CD4-positive, alpha-beta T cell treated with Interleukin-17A for 1 hour (primary cell): ENCODE measurements around the gene YWHAG.
"Not testable (repeated sequence)": the region's sequence is repeated elsewhere in the genome, so short reads cannot be mapped to it uniquely, and the experiment has no call there.

Experiments used
- DNase-seq: peaks from one replicate; pipeline ENCODE4 v3.0.0-alpha.2; 2020

YWHAG gene

DNA sequence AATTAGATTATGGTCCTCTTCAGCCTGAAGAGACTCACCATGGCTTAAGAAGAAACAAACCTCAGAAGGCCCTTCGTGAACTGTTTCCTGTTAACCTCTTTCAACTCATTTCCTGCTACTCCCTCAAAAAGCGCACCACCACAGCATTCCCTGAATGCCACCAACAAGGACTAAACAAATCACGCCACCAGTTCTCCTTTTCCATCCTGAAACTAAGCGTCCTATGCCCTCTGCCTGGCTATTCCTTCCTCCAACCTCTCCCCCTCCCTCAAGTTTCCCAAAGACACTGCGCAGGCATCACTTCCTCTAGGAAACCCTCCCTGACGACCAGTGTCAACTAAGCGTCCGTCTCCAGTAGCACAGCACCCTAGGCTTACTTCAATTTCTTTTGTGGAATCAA is 12.0 kb downstream of the YWHAG start:
- no peak for DNase-seq

DNA sequence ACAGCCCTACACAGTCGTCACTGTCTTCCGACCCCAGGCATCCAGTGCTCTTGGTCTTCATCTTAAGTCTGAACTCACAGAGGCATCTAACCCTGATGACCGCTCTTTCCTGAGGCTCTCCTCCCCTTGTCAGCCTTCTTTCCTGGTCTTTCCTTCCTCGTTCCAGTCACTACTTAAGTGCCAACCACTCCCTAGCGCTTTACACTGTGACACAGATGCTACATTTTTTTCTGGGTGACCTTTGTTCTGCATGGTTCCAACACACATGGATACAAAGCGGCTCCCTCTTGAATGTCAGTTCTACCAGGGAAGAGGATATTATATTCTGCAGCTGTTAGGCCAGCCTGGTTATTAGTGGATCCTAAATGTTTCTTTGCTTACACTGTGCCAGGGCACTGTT is 12.7 kb downstream of the YWHAG start:
- no peak for DNase-seq

DNA sequence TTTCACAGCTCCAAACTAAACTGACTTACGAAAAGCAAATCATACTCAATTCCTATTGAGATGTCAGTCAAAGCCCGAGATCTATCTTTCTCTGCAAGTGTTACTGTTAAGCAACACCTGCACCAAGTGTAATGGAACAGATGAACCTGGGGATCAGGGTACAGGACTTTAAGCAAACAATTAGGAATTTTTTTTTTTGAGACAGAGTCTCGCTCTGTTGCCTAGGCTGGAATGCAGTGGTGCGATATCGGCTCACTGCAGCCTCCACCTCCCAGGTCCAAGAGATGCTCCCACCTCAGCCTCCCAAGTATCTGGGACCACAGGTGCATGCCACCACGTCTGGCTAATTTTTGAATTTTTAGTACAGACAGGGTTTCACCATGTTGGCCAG is 14.9 kb downstream of the YWHAG start:
- no peak for DNase-seq

DNA sequence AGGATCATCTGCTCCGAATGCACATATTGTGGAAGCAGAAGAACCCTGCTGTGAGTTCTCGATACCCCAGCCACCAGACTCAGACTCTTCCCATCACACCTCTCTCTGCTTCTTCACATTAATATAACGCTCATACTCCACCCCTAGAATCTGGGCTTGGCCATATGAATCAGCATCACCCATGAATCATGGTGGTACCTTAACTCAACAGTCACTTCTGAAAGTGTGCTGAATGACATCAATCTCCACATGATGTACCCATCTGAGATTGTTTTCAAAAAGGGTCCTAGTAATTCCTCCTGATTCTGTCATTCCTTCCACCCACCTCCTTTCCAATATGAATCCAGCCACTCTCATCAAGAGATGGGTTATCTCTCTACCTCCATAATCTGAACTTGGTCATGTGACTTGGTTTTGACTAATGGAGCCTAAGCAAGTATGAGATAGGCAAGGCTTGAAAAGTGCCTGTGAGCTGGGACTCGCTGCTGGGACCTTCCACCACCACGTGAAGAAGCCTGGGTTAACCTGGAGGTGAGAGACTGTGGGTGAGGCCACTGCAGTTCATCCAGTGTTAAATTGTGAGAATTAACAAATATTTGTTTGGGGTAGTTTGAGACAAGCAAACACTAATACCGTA is 15.4 kb downstream of the YWHAG start:
- no peak for DNase-seq

DNA sequence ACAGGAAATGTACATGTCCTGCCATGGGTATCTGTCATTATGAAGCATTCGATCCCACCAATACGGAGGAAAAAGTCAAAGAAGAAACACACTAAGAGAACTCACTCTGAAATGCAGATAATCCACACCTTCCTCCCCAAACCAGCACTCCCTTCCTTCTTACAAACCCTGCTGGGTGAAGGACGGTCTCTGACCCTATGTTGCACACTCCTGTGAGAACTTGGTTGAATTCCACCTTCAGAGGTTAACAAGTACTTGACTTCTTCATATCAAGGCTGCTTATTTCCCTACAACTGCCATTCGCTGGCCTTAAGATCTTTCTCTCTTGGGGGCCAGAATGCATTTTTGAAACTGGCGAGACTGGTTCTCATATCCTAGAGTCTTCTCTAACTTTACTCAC is 16.6 kb downstream of the YWHAG start:
- DNase-seq, result no peak

DNA sequence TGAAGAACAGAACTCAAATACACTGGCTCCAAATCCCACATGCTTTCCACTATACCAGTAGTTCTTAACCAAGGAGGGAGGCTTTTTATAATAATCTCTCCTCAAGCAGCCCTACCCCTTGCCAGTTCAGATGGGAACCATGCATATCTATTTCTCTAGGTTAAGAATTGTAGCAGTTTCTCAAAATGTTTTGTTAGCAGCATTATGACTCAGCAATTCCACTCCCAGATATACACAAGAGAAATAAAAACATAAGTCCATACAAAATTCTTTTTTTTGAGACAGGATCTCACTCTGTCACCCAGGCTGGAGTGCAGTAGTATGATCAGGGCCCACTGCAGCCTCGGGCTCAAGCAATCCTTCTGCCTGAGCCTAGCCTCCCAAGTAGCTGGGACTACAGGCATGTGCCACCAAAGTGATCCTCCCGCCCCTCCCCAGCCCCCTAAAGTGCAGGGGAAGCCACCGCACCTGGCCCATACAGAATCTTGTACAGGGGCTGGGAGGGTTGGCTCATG is 18.1 kb downstream of the YWHAG start:
- no peak for DNase-seq

DNA sequence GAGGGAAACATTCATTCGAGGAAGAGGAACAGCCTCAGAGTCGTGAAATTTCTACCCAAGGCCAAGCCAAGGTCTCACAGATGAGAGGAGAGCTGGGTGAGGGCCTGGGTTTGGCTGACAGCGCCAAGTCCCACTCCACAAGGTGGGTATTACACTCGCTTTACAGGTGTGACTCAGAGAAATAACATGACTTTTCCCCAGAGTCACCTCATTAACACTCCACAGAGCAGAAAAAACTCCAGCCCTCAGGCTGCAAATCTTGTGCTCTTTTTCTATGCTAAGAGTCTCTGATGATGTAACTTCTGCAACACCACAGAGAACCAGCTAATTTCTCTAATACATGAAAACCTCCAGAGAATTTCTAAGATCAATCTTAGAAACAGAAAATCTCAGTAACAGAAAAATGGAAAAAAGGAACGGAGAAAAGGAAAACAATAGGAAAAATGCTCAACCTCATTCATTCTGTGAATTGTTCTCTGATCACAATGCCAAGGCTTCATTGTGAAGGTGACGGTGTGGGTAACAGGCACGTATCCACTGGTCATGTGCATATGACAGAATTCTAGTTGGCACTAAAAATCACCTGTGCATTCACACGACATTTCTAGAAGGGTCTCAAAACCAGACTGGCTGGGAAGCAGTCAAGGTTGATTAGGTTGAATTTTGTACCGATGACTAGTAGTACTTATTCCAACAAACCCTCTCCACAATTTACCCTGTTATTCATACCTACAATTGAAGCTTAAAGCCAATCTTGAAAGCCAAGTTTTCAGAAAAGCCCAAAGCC is 20.3 kb downstream of the YWHAG start:
- DNase-seq, result no peak

DNA sequence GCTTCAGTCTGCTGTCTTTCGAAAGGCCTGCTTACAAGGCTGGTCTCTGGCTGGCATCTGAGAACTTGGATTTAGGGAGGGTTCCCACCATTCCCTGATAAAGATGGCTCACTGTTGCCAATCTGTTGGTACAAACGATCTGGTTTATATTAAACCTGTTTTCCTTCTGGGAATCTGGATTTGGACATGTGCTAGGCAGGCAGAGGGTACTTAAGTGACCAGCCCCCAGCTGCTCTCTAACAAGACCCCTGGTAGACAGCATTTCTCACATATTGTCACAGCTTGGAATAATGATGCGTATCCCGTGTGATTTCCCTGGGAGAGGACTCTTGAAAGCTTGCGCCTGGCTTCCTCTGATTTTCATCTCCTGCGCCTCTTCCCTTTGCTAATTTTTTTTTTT is 21.6 kb downstream of the YWHAG start:
- DNase-seq, result no peak

DNA sequence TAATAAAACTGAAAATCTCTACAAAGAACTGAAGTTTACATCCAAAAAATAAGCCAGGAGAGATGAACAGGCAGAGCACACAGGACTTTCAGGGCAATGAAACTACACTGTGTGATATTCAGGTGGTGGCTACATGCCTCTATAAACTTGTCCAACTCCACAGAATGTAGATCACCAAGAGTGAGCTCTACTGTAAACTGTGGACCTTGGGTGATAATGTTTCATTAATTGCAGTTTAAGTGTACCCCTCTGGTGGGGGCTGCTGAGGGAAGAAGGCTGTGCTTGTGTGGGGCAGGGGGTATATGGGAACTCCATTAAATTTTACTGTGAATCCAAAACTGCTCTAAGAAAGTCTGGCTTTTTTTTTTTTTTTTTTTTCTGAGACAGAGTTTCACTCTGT is 22.7 kb downstream of the YWHAG start:
- DNase-seq, result no peak

DNA sequence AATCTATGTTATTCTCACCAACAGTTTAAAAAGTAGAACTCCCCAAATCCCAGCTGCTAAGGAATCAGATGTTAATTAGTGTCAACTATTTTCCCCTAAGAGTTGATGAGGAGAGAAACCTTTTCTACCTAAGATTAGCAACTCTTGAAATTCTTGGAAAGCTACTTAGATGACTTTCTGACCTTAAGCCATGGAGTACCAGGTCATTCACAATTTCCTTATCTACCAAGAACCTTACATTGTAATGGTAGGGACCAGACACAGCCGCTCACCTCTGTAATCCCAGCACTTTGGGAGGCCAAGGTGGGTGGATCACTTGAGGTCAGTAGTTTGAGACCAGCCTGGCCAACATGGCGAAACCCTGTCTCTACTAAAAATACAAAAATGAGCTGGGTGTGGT is 23.4 kb downstream of the YWHAG start:
- DNase-seq, result not testable (repeated sequence)

DNA sequence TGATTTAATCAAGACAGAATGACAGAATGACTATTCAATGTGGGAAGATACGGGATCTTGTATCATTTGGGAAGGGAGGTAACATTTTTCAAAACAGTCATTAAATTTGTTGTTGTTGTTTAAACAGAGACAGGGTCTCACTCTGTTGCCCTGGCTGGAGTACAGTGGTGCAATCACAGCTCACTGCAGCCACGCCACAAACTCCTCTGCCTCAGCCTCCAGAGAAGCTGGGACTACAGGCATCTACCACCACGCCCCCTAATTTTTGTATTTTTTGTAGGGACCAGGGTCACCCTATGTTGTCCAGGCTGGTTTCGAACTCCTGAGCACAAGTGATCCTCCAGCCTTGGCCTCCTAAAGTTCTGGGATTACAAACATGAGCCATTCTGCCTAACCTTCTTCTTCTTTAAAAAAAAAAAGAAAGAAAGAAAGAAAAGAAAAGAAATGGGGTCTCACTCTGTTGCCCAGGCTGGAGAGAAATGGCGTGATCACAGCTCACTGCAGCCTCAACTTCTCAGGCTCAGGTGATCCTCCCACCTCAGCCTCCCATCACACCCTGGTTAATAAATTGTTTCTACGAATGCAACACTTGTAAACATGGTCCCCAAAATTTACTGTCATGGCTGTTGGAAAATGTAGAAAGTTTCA is 24.3 kb downstream of the YWHAG start:
- no peak for DNase-seq

DNA sequence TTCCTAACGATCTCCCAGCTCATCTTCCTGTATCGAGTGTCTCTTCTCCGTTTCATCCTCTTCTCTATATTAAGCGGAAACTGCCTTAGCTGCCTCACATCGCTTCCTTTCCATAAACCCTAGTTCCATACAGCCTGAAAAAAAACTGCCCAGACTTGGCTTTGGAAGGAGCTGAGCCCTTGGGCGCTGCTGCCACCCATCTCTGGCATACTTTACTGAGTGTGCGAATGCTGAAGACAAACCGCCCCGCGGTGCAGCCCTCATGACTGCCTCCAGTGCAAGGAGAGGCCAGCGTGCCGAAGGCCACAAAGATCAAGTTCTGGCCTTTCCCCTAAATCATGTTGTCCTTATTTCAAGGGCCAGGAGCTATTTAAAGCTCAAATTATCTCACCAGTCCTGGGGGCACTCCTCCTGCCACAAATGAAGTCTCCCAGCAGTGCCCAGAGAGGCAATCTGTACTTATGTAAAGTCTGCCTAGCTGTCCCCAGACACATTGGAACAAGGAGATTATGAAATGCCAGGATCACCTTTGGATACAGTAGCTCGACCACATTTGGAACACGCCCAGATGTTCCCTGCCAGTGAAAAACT is 25.2 kb downstream of the YWHAG start:
- no peak for DNase-seq

DNA sequence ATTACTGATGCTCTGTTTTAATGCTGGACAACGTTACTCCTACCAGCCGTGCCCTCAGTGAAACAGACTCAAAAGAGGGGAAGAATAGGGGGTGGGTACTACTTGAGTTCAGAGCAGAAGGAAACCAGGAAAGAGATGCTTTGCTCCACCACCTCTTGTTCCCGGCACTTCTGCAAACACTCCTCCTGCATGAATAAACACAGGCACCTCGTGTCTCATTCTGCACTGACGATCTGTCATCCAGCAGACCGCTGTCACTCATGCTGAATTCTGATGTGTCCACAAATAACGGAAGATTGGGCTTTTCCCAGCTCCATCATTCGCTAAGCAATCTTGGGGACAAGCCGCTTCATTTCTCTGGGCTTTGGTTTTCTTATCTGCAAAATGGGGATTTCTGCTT is 26.7 kb downstream of the YWHAG start:
- no peak for DNase-seq

DNA sequence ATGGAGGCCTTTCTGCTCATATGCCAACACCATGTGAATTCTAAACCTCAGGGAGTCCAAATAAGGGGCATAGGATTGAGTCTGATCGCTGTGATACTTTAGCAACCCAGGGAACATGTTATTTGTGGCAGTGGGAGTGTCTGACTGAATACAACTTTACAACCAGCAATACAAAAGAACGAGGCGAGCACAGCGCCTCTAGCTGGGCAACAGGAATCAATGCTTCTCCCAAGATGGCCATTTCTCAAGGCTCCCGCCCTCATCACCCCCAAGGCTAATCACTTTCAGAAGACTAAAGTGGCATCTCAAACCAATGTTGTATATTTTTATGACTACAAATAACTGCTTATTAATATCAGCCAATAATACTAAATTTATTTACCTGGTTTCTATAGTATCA is 28.1 kb downstream of the YWHAG start:
- no peak for DNase-seq

DNA sequence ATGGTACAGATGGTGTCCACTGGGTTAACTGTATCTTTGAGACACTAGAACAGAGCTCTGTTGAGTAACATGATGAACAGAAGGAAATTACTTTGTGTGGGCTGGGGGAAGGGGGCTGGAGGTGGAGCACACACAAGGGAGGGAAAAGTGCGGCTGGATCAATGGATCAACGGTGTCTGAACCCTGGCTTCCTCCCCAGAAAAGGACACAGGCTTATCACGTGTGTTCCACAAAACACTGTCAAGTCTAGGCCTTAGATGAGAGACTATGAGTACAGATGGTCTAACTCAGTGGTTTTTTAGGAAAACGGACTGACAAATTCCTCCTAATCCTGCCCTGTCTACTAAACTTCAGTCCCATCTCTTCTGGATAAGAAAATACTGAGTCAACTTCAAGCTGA is 28.5 kb downstream of the YWHAG start:
- no peak for DNase-seq

DNA sequence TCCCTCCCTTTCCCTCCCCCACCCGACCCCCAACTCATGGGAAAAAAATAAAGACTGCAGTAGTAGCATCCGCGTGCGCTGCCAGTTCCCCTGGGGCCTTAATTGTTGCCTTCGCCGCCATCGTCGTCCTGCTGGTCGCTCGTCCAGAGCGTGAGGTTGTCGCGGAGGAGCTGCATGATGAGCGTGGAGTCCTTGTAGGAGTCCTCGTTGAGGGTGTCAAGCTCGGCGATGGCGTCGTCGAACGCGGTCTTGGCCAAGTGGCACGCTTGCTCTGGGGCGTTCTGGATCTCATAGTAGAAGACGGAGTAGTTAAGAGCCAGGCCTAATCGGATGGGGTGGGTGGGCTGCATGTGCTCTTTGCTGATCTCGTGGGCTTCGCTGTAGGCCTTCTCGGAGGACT is 29.3 kb downstream of the YWHAG start:
- no peak for DNase-seq

DNA sequence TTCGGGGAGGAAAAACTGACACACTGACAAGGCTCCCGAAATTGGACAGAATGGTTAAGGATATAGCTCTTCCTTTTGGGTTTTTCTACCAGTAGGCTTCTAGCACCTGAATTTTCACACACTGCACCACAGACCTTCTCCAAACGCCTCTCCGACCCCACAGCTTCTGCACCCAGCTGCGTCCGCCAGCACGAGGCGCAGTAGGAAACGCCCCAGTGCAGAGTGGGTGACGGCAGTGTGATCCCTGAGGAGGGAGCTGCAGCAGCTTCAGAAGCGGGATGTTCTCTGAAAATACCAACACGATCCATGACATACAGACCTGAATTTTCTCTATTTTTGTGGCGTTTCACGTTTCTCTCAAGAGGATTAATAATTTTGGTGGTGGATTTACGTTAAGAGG is 30.4 kb downstream of the YWHAG start:
- DNase-seq, result no peak

DNA sequence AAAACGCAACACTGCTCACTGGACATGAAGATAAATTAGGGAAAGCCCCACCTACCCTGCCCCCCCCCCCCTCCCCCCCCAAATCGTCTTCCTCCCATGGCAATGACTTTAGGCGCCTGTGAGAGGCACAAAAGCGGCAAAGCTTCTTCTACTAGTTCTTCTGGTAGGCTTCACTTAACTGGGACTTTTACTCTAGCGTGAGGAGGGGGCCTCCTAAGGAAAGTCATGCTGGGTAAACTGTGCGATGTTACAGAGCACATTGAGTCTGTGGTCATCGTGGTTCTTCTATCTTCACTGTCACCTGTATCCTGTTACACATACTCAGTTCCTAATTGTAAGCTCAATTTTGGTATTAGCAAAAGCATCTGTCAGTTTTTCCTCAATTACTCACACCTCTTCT is 31.2 kb downstream of the YWHAG start:
- no peak for DNase-seq

DNA sequence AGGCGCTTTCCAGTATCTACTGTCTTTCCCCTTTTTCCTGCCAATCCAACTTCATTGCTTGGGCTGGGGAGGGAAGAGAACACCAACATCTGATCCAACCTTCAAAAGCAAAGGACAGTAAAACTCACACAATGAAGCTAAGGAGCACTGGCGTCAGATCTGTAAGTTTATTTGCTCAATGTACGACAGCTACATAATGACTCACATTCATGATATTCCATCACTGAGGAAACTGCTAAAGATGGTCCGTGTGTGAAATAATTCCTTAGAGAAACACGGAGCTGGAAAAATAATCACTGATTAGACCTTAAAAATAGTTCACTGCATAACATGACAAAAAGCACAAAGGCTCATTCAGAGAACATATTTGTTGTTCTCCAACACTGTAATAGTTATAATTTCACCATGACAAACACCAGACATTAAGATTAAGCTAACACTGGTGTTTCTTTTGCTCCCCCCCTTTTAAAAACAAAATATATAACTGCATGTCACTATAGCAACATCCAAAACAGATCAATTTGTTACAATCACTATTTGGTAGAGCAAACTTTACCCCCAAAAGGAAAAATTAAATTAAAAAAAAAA is 32.1 kb downstream of the YWHAG start:
- no peak for DNase-seq

DNA sequence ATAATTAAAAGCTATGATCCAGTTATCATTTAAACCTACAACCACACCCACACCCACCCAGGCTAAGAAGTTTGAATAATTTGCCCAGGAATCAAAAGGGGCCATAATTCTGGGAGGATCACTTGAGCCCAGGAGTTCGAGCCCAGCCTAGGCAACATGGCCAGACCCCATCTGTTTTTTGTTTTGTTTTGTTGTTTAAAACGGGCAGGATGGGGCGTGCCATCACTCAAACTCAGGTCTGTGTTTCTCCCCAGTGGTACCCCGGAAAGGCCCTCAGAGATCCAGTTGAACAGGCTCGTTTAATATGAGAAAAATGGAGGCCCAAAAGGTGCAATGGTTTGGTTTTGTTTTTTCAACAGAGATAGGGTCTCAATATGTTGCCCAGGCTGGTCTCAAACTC is 33.0 kb downstream of the YWHAG start:
- no peak for DNase-seq

DNA sequence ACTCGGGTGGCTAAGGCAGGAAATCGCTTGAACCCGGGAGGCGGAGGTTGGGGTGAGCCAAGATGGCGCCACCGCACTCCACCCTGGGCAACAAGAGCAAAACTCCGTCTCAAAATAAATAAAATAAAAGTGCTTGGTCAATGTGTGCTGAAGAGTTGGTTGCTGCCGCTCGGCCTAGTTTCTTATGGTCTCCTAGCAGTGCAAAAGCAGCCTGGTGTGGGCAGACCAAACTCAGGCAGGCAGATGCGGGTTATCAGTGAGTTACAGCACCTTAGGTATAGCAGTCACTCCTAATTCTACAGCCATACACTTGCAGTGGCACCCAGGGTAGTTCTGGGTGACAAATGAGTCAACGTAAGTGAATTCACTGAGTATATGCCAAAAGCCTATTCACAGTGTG is 33.7 kb downstream of the YWHAG start:
- DNase-seq, result no peak

DNA sequence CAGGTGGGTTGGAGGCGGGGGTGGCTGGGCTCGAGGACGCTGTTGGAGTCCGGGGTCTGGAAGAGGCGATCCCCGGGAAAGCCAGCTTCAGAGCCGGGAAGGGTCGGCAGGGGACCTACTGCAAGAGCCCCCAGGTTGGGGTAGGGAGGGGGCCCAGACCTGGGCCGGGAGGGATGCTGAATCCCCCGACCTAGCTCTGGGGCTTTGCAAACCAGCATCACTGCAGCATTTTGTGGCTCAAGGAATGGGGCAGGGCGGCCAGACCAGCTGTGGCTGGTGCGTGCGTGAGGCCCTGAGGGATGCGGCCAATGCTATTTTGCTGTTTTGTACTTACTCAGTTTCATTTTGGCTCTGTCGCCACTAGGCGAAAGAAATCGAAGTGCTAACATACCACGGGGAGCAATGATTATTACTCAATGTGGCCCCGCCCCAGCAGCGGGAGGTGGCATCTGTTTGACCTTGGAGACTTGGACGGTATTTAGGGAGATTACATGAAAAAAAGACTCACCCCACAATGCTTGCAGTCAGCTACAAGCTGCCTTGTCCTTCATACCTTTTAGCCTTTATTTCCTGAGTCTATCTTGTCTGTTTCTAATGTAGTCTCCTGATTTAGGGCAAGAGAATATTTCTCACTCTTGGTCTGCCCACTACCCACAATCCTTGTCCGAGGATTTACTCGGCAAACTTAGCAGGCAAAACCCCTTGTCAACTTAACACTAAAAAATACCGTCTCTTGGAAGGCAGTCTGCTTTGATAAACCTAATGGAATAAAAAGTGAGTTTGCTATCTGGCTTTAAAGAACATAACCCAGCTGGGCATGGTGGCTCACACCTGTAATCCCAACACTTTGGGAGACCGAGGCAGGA is 40.1 kb downstream of the YWHAG start:
- peak; percentile 80 for DNase-seq
